ENCODE data around the gene CSPG4.
"Not testable (repeated sequence)": the region's sequence is repeated elsewhere in the genome, so short reads cannot be mapped to it uniquely, and the experiment has no call there.

The CSPG4 gene

GRCh38 chr15:75714195-75714594 is 1.5 kb upstream of the CSPG4 start:
- DNase-seq (ENCODE audit: low read depth) = no peak
- no peak overlapping the region for H3K4me3 ChIP-seq (ENCODE audit: low read depth, low read length)
- TF ChIP-seq CTCF (IDR thresholded peaks at IDR 0.05; ENCODE audit: insufficient read depth, low read depth, low read length, missing control alignments) = no peak

- no peak overlapping the region for H3K4me3 ChIP-seq (ENCODE audit: low read depth, low read length)
- no peak for DNase-seq (ENCODE audit: low read depth)
- no peak for TF ChIP-seq CTCF (IDR thresholded peaks at IDR 0.05; ENCODE audit: insufficient read depth, low read depth, low read length, missing control alignments)
Measured at GRCh38 chr15:75713338-75713895, 769 bp upstream of the CSPG4 start.

GRCh38 chr15:75711495-75711894 is 1.2 kb downstream of the CSPG4 start:
- not testable (repeated sequence) for H3K4me3 ChIP-seq (ENCODE audit: low read depth, low read length); DNase-seq (ENCODE audit: low read depth)

GRCh38 chr15:75710874-75711273 is 1.8 kb downstream of the CSPG4 start:
- not testable (repeated sequence) for DNase-seq (ENCODE audit: low read depth); H3K4me3 ChIP-seq (ENCODE audit: low read depth, low read length)

GRCh38 chr15:75709458-75709857 is 3.2 kb downstream of the CSPG4 start:
- H3K4me3 ChIP-seq (ENCODE audit: low read depth, low read length); DNase-seq (ENCODE audit: low read depth): not testable (repeated sequence)

- DNase-seq (ENCODE audit: low read depth) = no peak
- no peak overlapping the region for H3K4me3 ChIP-seq (ENCODE audit: low read depth, low read length)
- no peak for TF ChIP-seq CTCF (IDR thresholded peaks at IDR 0.05; ENCODE audit: insufficient read depth, low read depth, low read length, missing control alignments)
Measured at GRCh38 chr15:75706682-75706954, 6.0 kb downstream of the CSPG4 start.

- TF ChIP-seq CTCF (IDR thresholded peaks at IDR 0.05; ENCODE audit: insufficient read depth, low read depth, low read length, missing control alignments) = no peak
Measured at GRCh38 chr15:75705854-75706681, 6.6 kb downstream of the CSPG4 start.

GRCh38 chr15:75705375-75705774 is 7.3 kb downstream of the CSPG4 start:
- not testable (repeated sequence) for H3K4me3 ChIP-seq (ENCODE audit: low read depth, low read length); DNase-seq (ENCODE audit: low read depth)

More at GRCh38 chr15:75705854-75706681, 6.6 kb downstream of the CSPG4 start:
- DNase-seq (ENCODE audit: low read depth) = no peak
- no peak overlapping the region for H3K4me3 ChIP-seq (ENCODE audit: low read depth, low read length)

- no peak overlapping the region for H3K4me3 ChIP-seq (ENCODE audit: low read depth, low read length)
- no peak for TF ChIP-seq CTCF (IDR thresholded peaks at IDR 0.05; ENCODE audit: insufficient read depth, low read depth, low read length, missing control alignments)
- DNase-seq (ENCODE audit: low read depth) = no peak
Measured at GRCh38 chr15:75704618-75705017, 8.0 kb downstream of the CSPG4 start.
